Adipocyte (in vitro differentiated cells): Measurements from ENCODE around the gene NR4A3.

Experiments used
- DNase-seq: peaks from one replicate; pipeline ENCODE4 v3.0.0-alpha.2; 2015; ENCODE audit warnings: low read depth
- H3K27me3 ChIP-seq: replicated peaks from 2 replicates; pipeline ENCODE4 v1.7.0; 2013; ENCODE audit warnings: mild to moderate bottlenecking, low read length, moderate library complexity; ENCODE audit not compliant: control insufficient read depth, insufficient read depth
- H3K36me3 ChIP-seq: 2 replicates; pipeline ENCODE4 v1.7.0; 2013; ENCODE audit warnings: low read length, mild to moderate bottlenecking, moderate library complexity; ENCODE audit not compliant: control insufficient read depth, insufficient read depth, severe bottlenecking
- H3K4me1 ChIP-seq: 2 replicates; pipeline ENCODE4 v1.7.0; 2013; ENCODE audit warnings: mild to moderate bottlenecking, low read length, moderate library complexity; ENCODE audit not compliant: control insufficient read depth, insufficient read depth
- H3K4me3 ChIP-seq: 2 replicates; pipeline ENCODE4 v1.7.0; 2013; ENCODE audit warnings: mild to moderate bottlenecking, low read length, moderate library complexity
- H3K9ac ChIP-seq: 2 replicates; pipeline ENCODE4 v1.7.0; 2013; ENCODE audit warnings: mild to moderate bottlenecking, low read length, moderate library complexity
- H3K9me3 ChIP-seq: 2 replicates; pipeline ENCODE4 v1.7.0; 2013; ENCODE audit warnings: mild to moderate bottlenecking, low read length, moderate library complexity; ENCODE audit not compliant: control insufficient read depth

The NR4A3 gene

GRCh38 chr9:99816392-99816791 lies 5.3 kb upstream of the NR4A3 start:
- H3K36me3 ChIP-seq = no peaks in the 10 kb centered on the region
- no peaks in the 10 kb centered on the region for H3K9me3 ChIP-seq
- no peak for DNase-seq
- no peaks in the 10 kb centered on the region for H3K27me3 ChIP-seq
- no peak overlapping the region for H3K9ac ChIP-seq
- no peak overlapping the region for H3K4me3 ChIP-seq
- peaks cover 26% of the 10 kb centered on the region for H3K4me1 ChIP-seq

- peaks cover 26% of the 10 kb centered on the region for H3K4me1 ChIP-seq
- peak; percentile 42 for DNase-seq
- H3K9ac ChIP-seq = peak overlapping the region; percentile 90
- no peaks in the 10 kb centered on the region for H3K36me3 ChIP-seq
- H3K4me3 ChIP-seq = peak overlapping the region; percentile 91
- no peaks in the 10 kb centered on the region for H3K9me3 ChIP-seq
- H3K27me3 ChIP-seq = no peaks in the 10 kb centered on the region
Measured at GRCh38 chr9:99818500-99818899, 3.2 kb upstream of the NR4A3 start.

- peak overlapping the region; percentile 90 for H3K9ac ChIP-seq
- DNase-seq = peak; percentile 95
- peaks cover 26% of the 10 kb centered on the region for H3K4me1 ChIP-seq
- no peaks in the 10 kb centered on the region for H3K9me3 ChIP-seq
- no peaks in the 10 kb centered on the region for H3K27me3 ChIP-seq
- no peaks in the 10 kb centered on the region for H3K36me3 ChIP-seq
- H3K4me3 ChIP-seq = peak overlapping the region; percentile 91
Measured at GRCh38 chr9:99819123-99819855, 2.4 kb upstream of the NR4A3 start.

- Histone ChIP-seq H3K27me3 (no peaks in the 10 kb centered on the region), H3K36me3 (no peaks in the 10 kb centered on the region), H3K9ac (peak overlapping the region; percentile 90), H3K4me3 (peak overlapping the region; percentile 91), H3K9me3 (no peaks in the 10 kb centered on the region), H3K4me1 (peaks cover 22% of the 10 kb centered on the region)
- peak; percentile 98 for DNase-seq
Measured at GRCh38 chr9:99819856-99820684, 1.6 kb upstream of the NR4A3 start.

- peaks cover 16% of the 10 kb centered on the region for H3K4me1 ChIP-seq
- H3K36me3 ChIP-seq = no peaks in the 10 kb centered on the region
- peak overlapping the region; percentile 85 for H3K4me3 ChIP-seq
- DNase-seq = peak; percentile 90
- H3K9ac ChIP-seq = peak overlapping the region; percentile 89
- no peaks in the 10 kb centered on the region for H3K27me3 ChIP-seq
- no peaks in the 10 kb centered on the region for H3K9me3 ChIP-seq
Measured at GRCh38 chr9:99820685-99821395, 845 bp upstream of the NR4A3 start.

- Histone ChIP-seq H3K27me3 (peaks cover under 1% of the 10 kb centered on the region), H3K36me3 (no peaks in the 10 kb centered on the region), H3K9me3 (no peaks in the 10 kb centered on the region), H3K4me3 (peak overlapping the region; percentile 85), H3K9ac (peak overlapping the region; percentile 89), H3K4me1 (peaks cover 13% of the 10 kb centered on the region)
- peak; percentile 82 for DNase-seq
Measured at GRCh38 chr9:99822109-99822805, 572 bp downstream of the NR4A3 start.

GRCh38 chr9:99822806-99823591 lies 1.3 kb downstream of the NR4A3 start:
- DNase-seq = peak; percentile 69
- no peaks in the 10 kb centered on the region for H3K36me3 ChIP-seq
- H3K9ac ChIP-seq = peak overlapping the region; percentile 89
- H3K4me1 ChIP-seq = peaks cover 13% of the 10 kb centered on the region
- peak overlapping the region; percentile 85 for H3K4me3 ChIP-seq
- H3K9me3 ChIP-seq = no peaks in the 10 kb centered on the region
- H3K27me3 ChIP-seq = peaks cover 7% of the 10 kb centered on the region

GRCh38 chr9:99823681-99824377 lies 2.1 kb downstream of the NR4A3 start:
- Histone ChIP-seq H3K36me3 (no peaks in the 10 kb centered on the region), H3K4me1 (peaks cover 6% of the 10 kb centered on the region), H3K27me3 (peaks cover 7% of the 10 kb centered on the region), H3K9ac (peak overlapping the region; percentile 89), H3K9me3 (no peaks in the 10 kb centered on the region), H3K4me3 (peak overlapping the region; percentile 85)
- DNase-seq = peak; percentile 74

GRCh38 chr9:99824378-99825171 lies 2.9 kb downstream of the NR4A3 start:
- H3K4me1 ChIP-seq = peaks cover 5% of the 10 kb centered on the region
- H3K27me3 ChIP-seq = peaks cover 7% of the 10 kb centered on the region
- no peaks in the 10 kb centered on the region for H3K9me3 ChIP-seq
- H3K4me3 ChIP-seq = peak overlapping the region; percentile 85
- peak overlapping the region; percentile 79 for H3K9ac ChIP-seq
- DNase-seq = peak; percentile 68
- H3K36me3 ChIP-seq = no peaks in the 10 kb centered on the region
